T-helper 1 cell (primary cell): ENCODE measurements around the gene ARHGAP12.
"Not testable (repeated sequence)": the region's sequence is repeated elsewhere in the genome, so short reads cannot be mapped to it uniquely, and the experiment has no call there.

ENCODE experiments used
- DNase-seq, 5 donors: peaks; one replicate each; pipeline ENCODE4 v3.0.0-alpha.2; 2012 to 2020

The ARHGAP12 gene

DNA sequence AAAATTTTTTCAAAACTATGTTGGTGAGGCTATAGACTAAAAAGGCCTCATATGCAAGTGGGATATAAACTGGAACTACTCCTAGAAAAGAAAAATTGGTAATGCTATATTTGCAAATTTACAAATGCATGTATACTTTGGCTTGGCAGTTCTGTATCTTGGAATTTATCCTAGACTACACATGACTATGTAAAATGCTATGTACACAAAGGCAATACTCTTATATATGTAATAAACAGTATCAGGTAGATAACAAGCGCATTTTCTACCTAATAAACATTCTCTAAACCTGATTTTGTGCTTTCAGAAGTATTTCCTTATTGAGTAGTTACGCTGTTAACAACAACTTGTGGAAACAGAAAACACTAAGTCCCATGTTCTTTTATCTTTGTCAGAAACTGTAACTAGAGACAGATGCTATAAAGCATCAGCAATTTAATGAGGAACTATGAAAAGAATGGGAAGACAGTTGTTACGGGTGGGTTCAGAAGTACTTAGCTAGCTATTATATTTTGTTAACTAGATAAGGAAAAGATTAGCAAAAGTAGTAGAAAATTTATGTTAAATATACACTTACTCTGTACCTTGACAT is 107.8 kb downstream of the ARHGAP12 start:
- DNase-seq = no peak

DNA sequence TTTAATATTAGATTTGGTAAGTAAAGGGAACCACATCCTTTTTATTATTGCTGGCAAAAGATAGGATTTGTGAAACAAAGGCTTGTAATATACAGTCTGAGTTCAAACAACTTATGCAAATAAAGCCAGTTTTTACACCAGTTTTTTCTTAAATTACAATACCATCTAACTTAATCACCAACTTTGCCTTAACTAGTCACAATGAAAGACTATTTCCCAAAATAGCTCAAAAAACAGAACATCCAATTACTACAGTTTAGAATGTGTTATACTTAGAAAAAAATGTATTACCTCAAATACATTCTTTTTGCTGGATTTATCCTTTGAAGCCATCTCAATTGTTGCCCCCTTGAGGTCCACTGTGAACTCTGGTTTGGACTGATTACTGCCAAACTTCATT is 108.5 kb downstream of the ARHGAP12 start:
- no peak for DNase-seq

DNA sequence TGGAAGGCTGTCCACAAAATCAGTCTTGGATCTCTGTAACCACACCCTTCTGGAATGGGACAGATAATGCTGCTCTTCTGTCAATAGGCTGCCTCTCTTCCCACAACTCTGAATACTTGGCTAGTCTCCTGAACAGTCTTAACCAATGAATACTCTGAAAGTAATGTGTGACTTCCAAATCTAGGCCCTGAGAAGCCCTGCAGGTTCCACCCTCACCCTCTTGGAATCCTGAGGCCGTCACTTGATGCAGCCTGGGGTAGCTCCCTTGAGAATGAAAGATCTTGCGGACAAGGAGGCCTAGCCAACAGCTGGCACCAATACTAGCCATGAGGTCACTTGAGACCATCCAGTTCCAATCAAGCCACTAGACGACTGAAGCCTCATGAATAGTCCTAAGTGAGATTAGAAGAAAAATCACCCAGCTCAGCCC is 109.2 kb downstream of the ARHGAP12 start:
- DNase-seq = no peak

DNA sequence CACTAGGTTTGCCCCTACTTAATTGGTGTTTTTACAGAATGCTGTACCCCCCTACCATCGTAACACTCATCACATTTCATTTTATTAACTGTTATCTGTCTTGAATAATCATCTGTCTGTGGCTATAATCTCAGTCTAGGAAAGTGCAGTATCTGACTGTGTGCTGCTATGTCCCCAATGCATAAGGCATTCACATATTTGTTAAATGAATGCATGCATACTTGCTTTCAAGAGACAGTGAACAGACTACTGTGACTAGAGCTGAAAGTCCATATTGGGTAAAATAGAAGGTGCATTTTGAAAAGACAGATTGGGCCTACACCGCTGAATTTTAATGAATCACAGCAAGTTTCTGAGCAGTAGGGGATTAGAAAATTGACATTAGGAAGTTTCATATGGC is 112.3 kb downstream of the ARHGAP12 start:
- no peak for DNase-seq

DNA sequence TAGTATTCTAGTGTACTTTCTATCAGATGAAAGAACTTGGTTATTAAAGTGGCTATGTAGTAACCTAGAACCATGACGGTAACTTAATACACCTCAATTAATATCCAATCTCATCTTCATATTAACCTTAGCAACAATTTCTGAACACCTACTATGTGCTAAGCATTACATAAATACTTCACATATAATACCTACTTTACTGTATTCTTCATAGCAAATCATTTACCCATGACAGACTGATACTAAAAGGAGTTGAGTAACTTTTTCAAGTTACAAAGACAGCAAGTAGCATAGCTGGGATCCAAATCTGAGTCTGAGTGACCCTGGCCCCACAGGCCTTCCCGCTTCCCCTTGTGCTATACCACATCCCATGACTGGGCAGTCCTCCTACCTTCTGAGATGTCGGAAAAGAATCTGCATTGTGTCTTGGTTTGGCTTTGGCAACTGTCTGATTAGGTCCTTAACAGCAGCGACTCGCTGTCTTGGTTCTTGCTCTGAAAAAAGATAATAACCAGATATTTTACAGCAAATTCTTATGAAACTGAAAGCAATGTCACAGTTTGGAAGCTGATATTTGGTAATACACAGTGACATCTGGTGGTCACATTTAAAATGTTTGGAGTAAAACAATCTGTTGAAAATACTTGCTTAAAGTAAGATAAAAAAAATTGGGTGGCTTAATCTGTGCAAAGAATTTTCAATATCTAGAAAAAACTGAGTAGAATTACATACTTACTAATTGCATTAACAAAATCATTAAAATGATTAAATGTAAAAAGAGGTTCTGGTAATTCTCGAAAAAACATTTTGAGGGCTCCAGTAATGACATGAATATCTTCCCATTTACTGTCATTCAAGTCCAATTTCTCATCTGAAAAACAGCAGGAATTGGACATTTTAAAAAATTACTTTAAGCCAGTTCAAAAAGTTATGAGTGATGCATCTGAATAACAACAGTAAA is 120.1 kb downstream of the ARHGAP12 start:
- DNase-seq = peak in 2 of 5 donors; percentile 1 to 64

DNA sequence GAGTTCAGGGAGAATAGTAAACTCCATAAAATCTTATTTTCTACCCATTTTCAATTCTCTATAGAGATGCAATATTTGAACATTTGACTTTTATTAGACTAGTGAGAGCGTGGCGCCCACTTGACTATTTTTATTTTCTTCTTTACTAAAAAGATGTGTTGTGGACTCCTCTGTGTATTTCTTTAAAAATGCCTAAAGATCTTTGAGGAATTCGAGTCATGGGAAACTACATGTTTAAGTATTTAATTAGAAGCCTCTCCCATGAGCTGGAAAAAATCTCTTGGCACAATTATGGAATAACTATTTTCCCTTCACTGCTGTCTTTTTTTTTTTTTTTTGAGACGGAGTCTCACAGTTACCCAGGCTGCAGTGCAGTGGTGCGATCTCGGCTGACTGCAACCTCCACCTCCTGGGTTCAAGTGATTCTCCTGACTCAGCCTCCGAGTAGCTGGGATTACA is 124.2 kb downstream of the ARHGAP12 start:
- no peak for DNase-seq

DNA sequence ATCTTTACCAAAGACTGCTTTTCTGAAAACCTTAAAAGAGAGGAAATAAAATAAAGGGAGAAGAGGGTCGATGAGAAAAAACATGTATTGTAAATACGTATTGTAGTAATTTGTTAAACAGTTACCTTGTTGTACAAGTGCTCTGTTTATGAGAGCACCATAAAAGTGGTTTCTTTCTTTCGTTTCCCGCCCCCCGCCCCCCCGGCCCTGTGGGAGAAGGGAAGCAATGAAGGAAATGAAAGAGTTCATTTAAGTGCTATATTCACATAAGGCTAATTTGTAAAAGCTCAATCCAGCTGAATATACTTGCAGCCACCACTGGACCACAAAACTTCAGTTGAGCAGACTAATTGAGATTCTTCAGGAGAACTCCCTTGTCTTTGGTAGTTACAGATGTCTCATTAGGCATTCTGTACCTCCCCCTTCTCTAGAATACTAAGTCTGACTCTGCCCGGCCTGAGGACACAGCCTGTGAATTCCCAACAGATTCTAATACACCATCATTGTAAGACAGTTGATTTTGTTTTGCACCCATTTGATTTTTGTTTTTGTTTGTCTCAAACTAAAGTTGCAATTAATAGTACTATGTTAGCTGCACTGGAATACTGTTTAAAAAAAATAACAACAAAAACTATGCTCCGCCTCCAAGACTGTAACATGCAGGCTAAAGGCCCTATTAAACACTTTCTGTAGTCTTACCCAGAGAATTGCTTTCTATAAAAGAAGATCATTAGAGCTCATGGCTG is 124.9 kb downstream of the ARHGAP12 start:
- DNase-seq = no peak

DNA sequence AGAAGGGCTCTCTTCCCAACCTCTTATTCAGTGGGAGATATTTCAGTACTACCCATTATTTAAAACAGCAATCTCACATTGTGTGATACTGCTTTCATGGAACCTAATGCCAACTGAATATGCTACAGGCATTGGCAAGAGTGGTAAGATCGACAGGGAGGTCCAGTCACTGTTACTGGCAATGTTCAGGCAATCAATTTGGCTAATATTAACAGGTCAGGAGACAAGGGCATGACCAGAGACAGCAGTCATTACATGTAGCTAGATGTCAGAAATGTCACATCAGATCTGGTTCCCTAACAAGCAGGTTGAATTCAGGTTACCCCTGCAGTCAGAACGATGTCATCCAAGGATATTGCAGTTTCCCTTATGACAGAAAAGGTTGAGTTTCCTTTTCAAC is 129.4 kb downstream of the ARHGAP12 start:
- no peak for DNase-seq

DNA sequence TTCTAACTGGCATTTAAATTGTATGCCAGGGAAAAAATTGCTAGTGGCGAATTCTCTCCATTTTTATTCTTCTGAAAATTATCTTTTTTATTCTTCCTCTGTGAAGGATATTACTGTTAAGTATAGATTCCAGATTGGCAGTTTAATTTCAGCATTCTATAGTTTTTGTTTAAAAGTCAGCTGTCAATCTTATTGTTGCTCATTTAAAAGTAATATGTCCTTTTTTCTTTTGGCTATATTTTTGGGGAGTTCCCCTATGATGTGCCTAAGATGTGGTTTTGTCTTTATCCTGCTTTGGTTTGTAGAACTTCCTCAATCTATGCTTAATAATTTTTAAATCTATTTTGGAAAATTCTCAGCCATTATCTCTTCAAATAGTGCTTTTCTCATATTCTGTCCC is 135.9 kb downstream of the ARHGAP12 start:
- no peak for DNase-seq

DNA sequence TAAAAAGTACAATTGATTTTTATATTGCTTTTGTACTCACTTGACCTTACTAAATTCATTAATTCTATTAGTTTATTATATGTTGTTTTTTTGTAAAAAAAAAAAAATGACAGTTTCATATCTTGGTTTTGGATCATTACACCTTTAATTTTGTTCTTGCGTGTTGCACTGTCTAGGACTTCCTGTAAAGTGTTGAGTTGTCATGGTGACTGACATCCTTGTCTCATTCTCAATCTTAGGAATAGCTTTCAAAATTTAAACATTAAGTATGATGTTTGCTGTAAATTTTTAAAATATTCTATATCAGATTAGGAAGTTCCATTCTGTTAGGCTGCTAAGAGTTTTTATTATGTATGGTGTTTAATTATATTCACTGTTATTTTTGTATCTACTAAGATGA is 139.1 kb downstream of the ARHGAP12 start:
- DNase-seq = peak in 1 of 5 donors; percentile 7

DNA sequence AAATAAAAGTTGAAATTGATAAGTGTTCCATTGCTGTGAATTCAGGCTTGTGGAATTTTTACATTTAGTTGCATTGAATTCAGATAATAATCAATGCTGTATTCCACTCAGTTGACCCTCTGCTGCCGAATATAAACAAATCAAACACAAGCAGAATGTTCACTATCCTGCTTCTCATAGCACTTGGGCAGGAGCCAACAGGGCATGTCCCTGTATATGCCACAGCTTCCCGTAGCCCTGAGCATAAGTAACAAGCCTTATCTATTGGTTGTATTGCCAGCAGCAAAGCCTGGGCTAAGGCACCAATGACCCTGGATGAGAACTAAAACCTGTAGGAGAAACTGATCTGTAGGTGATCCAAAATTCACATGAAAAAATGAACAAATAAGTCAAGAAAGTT is 145.9 kb downstream of the ARHGAP12 start:
- no peak for DNase-seq

DNA sequence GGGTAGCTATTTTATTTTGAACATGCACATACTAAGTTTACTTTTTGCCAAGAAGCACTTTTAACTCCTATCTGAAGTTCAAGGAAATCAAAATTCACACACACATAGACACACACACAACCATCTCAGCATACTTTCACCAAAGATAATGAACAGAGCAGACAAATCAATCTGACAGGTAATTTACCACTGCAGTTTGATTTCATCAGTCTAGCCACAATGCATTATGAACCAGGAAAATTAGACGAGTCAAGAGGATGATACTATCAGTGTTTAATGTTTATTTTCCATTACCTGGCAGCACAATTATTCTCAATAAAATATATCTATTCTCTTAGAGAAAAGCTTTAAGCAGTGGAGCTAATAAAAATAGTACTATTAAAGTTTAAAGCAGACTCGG is 147.9 kb downstream of the ARHGAP12 start:
- no peak for DNase-seq

DNA sequence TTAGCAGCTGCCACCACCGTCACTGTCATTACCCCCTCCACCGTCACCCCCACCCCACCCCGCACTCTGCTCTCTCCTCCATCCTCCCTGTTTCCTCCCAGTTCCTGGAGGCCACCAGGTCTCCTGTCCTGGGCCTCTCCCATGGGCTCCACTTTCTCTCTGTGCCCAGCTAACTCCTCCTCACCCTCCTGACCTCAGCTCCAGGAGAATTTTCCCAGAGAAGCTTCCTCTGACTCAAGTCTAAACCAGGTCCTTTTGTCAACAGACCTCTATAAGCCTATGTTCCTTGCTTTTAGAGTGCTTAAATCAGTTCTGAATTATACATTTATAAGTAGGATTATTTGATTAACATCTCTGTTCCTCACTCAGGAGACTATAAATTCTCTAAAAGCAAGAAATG is 150.0 kb downstream of the ARHGAP12 start:
- no peak for DNase-seq

DNA sequence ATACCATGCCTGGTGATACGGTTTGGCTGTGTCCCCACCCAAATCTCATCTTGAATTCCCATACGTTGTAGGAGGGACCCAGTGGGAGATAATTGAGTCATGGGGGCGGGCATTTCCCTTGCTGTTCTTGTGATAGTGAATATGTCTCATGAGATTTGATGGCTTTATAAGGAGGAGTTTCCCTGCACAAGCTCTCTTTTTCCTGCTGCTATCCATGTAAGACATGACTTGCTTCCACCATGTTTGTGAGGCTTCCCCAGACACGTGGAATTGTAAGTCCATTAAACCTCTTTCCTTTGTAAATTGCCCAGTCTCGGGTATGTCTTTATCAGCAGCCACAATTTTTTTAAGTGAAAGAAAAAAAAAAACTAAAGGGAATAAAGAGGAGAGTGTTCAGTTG is 152.5 kb downstream of the ARHGAP12 start:
- DNase-seq = no peak

DNA sequence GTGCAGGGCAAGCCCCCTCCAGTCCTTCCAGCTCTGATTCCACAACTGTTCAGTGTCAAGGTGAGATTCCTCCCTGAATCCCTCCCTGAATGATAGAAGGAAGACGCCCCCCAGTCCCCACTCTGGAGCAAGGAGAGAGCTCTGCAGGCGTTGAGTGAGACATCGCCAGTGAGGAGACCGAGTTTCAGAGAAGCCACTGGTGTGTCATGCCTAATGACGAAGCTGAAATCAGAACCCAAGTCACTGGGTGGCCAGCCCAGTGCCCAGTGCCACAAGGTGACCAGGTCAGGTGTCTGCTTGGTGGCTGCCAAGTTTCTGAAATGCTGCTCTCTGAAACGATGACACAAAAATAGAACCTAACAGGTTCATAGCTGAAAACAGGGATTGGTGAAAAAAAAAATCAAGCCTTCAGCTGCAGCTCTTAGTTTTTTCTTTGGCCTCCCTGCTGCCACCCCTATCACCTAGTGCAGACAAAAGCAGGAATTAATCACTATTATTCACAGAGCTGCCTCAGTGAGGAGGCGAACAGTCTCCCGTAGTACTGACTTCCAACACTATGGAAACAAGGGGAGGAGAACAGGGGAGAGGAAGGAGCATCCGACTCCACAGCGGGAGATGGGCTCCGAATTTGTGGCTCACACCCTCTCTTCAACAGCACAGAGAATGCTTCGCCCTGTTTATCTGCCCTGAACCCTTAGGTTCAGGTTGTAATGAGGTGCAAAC is 153.5 kb downstream of the ARHGAP12 start:
- no peak for DNase-seq

DNA sequence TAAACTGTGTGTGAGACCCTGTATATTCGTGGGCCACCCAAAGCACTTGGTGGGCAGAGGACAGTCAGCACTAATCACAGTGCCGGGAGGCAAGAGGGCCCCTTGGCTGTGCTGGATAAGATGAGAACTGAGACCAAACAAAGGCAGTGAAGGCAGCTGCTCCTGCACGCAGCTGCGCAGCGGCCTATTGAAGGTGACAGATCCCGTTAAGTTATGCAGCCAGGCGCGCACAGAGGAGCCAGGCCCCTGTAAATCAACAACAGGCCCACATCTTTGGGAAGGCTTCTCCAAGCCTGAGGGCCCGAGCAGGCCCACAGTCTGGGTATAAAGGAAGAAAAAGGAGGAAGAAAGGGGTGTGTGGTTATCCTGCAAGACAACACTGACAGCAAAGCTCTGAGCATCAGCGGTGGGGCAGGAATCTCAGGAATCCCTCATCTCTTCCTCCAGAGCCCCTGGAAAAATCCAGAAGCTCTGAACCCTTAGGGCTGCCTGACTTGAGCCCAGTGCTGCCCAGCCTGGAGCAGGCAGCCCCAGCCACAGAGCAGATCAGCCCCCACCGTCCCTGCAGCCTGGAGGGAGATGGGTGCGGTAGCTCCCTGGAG is 154.2 kb downstream of the ARHGAP12 start:
- DNase-seq = no peak

DNA sequence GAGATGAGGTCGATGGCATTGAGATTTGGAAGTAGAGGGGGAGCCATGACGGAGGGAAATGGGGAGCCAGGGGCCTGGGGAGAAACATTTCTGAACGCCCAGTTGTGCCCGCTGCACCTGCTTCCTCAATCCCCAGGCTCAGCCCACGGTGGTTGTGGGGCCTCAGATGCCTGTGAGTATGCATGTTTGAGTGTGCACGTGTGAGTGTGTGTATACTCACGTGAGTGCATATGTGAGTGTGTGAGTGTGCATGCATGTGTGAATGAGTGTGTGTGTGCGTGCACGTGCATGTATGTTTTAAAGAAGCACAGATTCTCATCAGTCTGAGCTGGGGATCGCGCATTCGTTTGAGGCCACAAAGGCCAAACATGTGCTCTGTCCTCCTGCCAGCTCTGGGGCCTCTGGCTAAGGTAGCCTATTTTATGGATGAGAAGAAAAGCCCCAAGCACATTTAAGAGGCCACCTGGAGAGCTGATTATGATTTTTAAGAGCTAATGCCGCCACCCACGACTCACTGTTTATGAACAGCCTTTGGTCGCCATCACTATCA is 154.8 kb downstream of the ARHGAP12 start:
- no peak for DNase-seq

DNA sequence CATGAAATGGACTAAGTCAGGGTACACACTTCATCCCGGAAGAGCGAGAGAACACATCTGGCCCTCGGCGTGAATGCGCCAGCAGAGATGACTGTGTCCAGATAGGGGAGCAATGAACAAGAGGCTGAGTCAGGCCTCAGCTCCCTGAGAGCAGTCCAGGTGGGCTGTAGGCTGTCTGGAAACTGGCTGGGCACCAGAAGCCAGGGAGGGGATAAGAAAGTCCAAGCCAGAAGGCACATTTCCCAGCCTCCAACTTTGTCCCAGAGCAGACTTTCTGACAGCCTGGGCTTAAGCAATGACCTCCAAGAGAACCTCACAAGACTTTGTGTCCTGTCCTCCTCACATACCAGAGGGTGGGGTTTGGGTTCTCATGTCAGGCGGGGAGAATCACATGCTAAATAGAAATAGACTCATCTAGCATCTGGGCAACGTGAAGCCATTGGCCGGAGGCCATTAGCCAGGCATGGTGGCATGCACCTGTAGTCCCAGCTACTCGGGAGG is 157.2 kb downstream of the ARHGAP12 start:
- no peak for DNase-seq

DNA sequence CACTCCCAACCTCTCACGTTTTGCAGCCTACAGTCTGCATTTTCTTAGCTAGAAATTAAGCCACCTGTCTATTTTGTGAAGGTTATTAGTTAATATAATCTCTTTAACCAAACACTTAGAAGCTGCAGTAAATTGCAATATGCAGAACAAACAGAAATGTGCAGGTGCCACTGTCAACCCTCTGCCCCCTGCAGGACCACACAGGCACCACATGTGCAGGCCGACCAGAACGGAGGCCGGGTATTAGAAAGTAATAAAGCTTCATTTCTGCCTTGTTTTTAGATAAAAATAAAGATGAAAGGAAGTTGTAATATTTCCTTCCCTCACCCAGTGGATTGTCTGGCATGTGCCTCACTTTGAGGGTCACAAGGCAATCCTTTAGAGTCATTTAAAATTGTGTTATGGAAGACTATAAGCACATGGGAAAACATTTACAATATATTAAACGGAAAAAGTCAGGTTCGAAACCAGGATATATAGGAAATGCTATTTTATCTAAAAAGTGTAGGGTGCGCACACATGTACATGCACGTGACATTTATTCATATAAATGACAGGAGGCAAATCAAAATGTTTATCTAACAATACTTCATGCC is 158.2 kb downstream of the ARHGAP12 start:
- DNase-seq = peak in 4 of 5 donors; percentile 36 to 49 (median 39)

DNA sequence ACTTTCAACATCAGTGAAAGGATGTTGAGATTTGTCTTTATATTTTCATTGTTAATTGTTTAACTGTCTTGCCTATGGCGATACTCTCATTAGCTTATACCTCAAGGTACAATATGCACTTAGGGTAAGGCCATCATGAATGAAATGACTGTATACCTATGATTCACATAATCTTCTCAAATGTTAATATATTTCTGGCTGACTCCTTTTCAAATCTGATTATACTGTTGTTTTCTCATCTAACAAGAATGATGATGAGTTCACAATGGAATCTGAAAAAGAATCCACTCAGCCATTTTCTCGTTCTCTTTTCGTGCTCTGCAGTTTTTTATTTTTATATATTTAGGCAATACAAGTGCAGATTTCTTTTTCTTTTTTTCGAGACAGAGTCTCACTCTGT is 159.1 kb downstream of the ARHGAP12 start:
- DNase-seq = no peak

DNA sequence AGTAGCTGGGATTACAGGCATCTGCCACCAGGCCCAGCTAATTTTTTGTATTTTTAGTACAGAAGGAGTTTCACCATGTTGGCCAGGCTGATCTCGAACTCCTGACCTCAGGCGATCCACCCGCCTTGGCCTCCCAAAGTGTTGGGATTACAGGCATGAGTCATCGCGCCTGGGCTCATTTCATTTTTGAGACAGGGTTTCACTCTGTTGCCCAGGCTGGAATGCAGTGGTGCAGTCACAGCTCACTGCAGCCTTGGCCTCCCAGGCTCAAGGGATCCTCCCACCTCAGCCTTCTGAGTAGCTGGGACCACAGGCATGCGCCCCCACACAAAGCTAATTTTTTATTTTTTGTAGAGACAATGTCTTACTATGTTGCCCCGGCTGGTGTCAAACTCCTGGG is 159.7 kb downstream of the ARHGAP12 start:
- not testable (repeated sequence) for DNase-seq
